CD4-positive, alpha-beta T cell treated with Interleukin-10 for 1 hour (primary cell): Measurements from ENCODE around the gene PRMT7.

Source experiments
- DNase-seq: peaks from one replicate; pipeline ENCODE4 v3.0.0-alpha.2; 2020

PRMT7 gene

GRCh38 chr16:68310774-68311511 is at the start of gene PRMT7, which contains the start of gene SLC7A6OS:
PRMT7 (plus strand) TSS chr16:68311019; CDS start chr16:68315980, 4,961 bp downstream.
SLC7A6OS (minus strand) TSS chr16:68310946; CDS start chr16:68310926, 20 bp downstream.
- DNase-seq: peak; percentile 92

- DNase-seq: no peak
Observed at GRCh38 chr16:68263559-68264127, 47.2 kb upstream of the PRMT7 start.

GRCh38 chr16:68264128-68265077 is 46.4 kb upstream of the PRMT7 start, which contains the start of gene SLC7A6:
SLC7A6 (plus strand) TSS chr16:68264526; CDS start chr16:68274727, 10,201 bp downstream.
- DNase-seq: peak; percentile 85

DNA sequence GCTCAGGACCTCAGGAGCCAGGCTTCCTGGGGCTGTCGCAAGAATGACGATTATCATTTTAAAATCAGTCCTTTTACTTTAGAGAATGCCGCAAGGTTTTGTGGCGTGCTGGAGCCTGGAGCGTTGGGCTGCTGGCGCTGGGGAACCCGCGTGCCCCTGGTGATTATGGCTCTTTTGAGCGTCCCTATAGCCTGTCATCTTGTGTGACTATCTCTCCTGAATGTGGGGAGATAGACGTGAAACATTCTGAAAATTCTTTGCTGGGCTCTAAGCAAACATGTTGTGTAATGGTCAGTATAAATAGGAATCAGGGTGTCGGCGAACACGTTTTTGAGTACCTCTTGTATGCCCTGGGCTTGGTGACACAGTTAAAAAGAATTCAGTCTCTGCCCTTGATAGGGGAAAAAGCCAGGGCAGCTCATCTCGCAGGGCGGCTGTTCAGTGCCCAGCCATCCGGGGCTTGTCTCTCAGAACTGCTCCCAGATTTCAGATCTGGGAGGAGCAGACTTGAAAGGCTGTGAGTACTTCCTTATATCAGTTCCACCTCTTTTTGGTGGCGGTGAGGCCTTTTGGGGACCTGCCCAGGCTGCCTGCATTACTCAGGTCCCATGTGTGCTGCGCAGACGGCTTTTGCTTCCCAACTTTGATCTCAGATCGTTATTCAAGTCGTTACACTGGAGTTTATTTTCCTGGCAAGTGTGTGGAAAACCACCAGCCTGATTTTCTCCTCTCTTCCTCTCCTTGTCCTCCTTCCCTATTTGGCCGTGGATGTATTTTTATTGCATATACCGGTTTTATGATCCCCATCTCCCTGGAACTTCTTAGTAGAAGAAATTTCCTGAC is 45.5 kb upstream of the PRMT7 start:
- DNase-seq: peak; percentile 54

- DNase-seq: no peak
Observed at GRCh38 chr16:68267612-68268405, 43.0 kb upstream of the PRMT7 start.

- DNase-seq: no peak
Observed at GRCh38 chr16:68269793-68270192, 41.0 kb upstream of the PRMT7 start.

GRCh38 chr16:68270353-68270752 is 40.5 kb upstream of the PRMT7 start:
- no peak for DNase-seq

DNA sequence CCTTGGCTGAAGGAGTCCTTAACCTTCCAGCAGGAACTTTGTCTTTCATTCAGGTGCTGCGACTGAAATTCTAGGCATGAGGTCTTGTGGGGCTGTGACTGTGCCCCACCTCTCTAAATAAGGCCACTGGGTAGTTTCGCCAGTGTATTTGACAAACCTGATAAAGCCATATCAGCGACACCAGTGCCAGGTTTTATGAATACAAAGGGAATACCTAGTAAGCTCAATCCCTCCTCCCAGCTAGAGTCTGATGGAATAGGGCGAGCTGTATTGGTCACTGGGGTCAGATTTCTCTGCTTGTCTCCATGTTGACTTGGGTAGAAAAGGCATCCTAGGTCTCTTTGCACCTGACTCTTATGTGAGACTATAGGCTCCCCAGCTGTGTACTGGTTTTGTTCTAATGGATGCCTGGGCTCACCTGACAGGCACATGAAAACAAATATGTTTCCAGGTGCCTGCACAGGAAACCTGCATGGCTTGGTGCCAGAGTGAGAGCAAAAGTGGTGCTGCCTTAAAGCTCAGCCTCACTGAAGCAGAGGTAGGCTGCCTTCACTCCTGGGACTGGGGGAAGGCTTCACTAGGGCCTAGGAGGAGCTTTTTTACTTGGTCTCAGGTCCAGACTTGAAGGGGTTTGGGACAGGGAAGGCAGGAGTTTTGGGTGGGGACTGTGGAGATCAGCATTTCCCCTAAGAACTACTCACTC is 38.2 kb upstream of the PRMT7 start:
- DNase-seq: peak; percentile 65

DNA sequence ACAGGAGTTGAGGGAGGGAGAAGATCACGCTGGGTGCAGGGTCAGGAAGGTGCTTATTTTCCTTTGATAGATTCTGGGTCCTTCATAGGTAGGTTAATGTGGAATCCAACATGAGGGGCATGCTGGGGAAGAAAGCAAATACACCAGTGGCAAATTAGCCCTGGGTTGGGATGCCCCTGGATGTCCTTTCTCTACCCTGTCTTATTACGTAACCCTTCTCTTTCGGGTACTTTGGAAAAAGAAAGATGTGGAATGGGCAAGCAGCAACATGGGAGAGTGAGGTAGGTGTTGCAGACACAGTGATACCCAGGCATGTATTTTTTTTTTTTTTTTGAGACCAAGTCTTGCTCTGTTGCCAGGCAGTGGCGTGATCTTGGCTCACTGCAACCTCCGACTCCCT is 37.4 kb upstream of the PRMT7 start:
- no peak for DNase-seq

DNA sequence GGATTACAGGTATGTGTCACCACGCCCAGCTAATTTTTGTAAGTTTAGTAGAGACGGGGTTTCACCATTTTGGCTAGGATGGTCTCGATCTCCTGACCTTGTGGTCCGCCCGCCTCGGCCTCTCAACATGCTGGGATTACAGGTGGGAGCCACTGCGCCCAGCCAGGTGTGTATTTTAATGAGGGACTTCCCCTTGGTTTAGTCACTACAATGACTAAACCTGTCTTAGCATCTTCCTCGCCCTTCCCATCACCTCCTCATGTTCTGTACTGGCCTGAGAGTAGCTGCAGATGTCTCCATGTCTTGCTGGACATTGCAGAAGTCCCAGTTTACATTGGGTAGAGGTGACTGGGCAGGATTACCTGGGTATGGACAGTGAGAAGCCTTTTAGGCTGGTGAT is 36.9 kb upstream of the PRMT7 start:
- DNase-seq: no peak

DNA sequence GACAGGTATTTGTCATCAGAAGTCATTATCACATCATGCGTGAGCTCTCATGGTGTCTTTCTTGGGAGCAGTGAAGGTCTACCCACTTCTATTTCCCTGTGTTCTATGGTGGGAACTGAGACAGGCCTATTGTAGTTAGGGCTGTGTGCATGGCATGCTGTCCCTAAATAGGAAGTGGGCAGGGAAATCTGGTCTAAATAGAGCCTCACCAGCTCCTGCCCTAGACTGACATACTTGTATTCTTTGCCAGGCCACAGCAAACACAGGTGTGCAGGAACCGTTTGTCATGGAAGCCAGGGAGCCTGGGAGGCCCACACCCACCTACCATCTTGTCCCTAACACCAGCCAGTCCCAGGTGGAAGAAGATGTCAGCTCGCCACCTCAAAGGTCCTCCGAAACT is 36.4 kb upstream of the PRMT7 start:
- no peak for DNase-seq

DNA sequence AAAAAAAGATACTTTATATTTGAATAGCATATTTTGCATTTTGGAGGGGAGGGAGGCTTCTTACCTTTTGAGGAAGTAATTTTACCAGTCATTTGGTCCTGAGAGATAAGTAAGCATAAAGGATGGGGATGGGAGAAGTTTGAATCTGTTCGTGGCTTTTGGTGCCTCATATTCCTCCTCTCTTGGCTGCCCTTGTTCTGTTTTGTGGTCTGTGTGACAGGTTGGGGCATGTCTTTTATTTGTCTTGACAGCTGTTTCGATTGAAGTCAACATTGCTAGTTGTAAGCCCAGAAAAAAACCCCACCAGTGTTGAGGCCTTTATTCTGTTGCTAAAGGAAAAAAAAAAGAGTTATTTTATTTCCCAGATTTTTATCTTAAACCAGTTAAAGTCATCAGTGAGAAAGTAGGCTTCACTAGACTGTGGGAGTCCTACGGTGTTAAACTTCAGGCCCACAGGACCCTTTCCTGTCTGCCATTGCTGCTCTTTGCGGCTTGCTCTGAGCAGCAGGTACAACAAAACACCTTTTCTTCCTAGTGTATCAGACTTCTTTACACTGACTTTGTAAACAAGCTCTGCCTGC is 35.1 kb upstream of the PRMT7 start:
- peak; percentile 65 for DNase-seq

DNA sequence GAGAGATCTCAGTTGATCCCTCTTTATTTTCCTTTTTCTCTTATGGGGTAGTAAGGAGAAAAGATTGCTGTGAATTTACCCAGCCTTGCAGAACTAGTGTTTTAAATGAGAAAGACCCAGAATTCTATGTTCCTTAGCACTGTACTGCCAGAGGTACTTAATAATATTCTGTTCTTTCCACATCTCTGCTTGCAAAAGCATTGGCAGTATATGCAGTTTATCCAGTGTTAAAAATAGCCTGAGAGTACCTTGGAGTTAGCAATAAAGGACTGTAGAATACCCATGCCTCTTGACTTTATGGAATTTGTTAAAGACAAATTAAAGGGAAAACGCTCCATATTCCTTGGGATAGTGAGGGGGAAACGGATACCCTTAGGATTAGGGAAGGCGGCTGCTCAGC is 34.6 kb upstream of the PRMT7 start:
- no peak for DNase-seq

- no peak for DNase-seq
Observed at GRCh38 chr16:68279726-68280558, 30.9 kb upstream of the PRMT7 start.

DNA sequence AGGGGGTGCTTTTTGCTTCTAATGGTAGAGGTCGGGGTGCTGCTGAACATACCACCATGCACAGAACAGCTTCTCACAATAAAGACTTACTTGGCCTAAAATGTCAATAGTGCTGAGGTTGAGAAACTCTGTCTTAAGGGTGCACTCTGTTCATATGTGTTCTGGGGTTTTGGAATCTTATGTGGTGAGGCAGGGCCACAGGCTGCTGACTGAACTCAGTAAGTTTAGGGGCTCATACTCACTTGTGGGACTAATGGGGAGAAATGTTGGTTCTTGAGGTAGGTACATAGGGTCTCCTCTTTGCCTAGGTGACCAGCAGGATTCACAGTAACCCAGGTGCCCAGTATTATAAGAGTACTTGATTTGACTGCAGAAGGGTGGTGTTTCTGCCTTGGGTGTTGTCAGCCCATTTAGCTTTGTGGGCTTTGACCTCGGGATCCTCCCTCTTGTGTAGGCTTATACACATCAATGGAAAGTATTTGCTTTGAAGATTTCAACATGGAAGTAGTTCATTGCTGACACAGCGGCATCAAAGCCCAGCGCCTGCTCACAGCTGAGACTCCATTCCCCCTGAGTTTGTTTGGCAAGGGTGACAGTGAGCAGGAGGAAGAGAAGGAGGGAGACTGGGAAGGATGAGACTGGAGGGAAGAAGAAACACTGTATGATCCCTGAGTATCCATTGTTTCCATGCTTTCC is 29.3 kb upstream of the PRMT7 start:
- DNase-seq: peak; percentile 40

- no peak for DNase-seq
Observed at GRCh38 chr16:68282064-68282452, 28.8 kb upstream of the PRMT7 start.

GRCh38 chr16:68283346-68283745 is 27.5 kb upstream of the PRMT7 start:
- no peak for DNase-seq

- no peak for DNase-seq
Observed at GRCh38 chr16:68283801-68284598, 26.8 kb upstream of the PRMT7 start.
